HepG2 (cell line): ENCODE results near the gene RGL3. TPM values are rescaled to one million over a fixed set of nuclear protein-coding genes. Genes with fewer than 3 reads are reported as not detected.

Source experiments
- ATAC-seq: fragments of 200-7000 bp; cut with Tn5 transposase; 3 replicates; pipeline ENCODE4 v1.9.1; 2020; ENCODE audit warnings: mild to moderate bottlenecking, moderate library complexity
- BruUV-seq: library from RNA; stranded (reverse); fragments of 400-500 nt; replicated peaks from 2 replicates; lab custom pipeline; 2021; lab: Mats Ljungman, UMichigan
- CTCF ChIA-PET: fragments of 300-600 bp; formaldehyde crosslinking; extraction: SDS; loops from one replicate; lab custom pipeline; 2021; ENCODE audit warnings: low total read pairs, inconsistent platforms, low intra/inter-chr PET ratio; lab: Yijun Ruan, JAX
- POLR2A ChIA-PET: fragments of 350-600 bp; sonication (Branson Sonifier 250); formaldehyde crosslinking; loops from one replicate; lab custom pipeline; 2020; ENCODE audit warnings: antibody characterized with exemption, inconsistent platforms; lab: Yijun Ruan, JAX
- DNase-seq: peaks from one replicate; pipeline ENCODE4 v3.0.0-alpha.2; 2015; ENCODE audit warnings: low spot score
- FAIRE-seq: peaks from 3 replicates; lab custom pipeline; 2011; peaks lifted over from hg19 to GRCh38; lab: Jason Lieb, UNC
- H2AFZ ChIP-seq: one replicate; pipeline ENCODE4 v1.6.1; 2011; ENCODE audit warnings: low read length, inconsistent platforms
- H3K27ac ChIP-seq: fragments of 300-600 bp; 3 replicates; pipeline ENCODE4 v1.8.0; 2011; ENCODE audit warnings: mixed run types, mild to moderate bottlenecking, mixed read lengths, low read length, inconsistent platforms; ENCODE audit not compliant: insufficient read depth; ENCODE audit errors: extremely low read length
- H3K27me3 ChIP-seq, 2 experiments: fragments of 200-600 bp in 1 of 2; 2 replicates in 1 of 2; 3 replicates in 1 of 2; pipeline versions ENCODE4 v1.6.0 to v1.8.0; 2011; ENCODE audit warnings: low read length in 2 of 2, mild to moderate bottlenecking in 2 of 2, moderate library complexity in 2 of 2, inconsistent platforms in 1 of 2; ENCODE audit not compliant: insufficient read depth in 2 of 2, control insufficient read depth in 1 of 2
- H3K36me3 ChIP-seq, 2 experiments: fragments of 200-600 bp in 1 of 2; replicated peaks in 1 of 2; 2 replicates in 1 of 2; 3 replicates in 1 of 2; pipeline versions ENCODE4 v1.5.1 to v1.8.0; 2011; ENCODE audit warnings: low read length in 2 of 2, inconsistent platforms in 1 of 2; ENCODE audit not compliant: insufficient read depth in 2 of 2, control insufficient read depth in 1 of 2
- H3K4me1 ChIP-seq: 2 replicates; pipeline ENCODE4 v1.5.1; 2012; ENCODE audit warnings: low read length, inconsistent platforms; ENCODE audit not compliant: insufficient read depth
- H3K4me2 ChIP-seq: 2 replicates; pipeline ENCODE4 v1.6.0; 2011; ENCODE audit warnings: low read depth, low read length, inconsistent platforms
- H3K4me3 ChIP-seq, 3 experiments: fragments of 200-600 bp in 1 of 3; sonication (generic), shearing (Covaris generic) in 1 of 3; replicated peaks in 1 of 3; 2 replicates each; pipeline ENCODE4 v1.5.1; 2011 to 2016; ENCODE audit warnings: low read length in 3 of 3, inconsistent platforms in 2 of 3, low read depth in 2 of 3, mild to moderate bottlenecking in 2 of 3, control low read depth in 1 of 3, mixed read lengths in 1 of 3; ENCODE audit not compliant: insufficient read depth in 1 of 3
- H3K79me2 ChIP-seq: one replicate; pipeline ENCODE4 v1.6.1; 2011; ENCODE audit warnings: low read length, inconsistent platforms; ENCODE audit not compliant: insufficient read depth
- H3K9ac ChIP-seq: 2 replicates; pipeline ENCODE4 v1.6.0; 2011; ENCODE audit warnings: mild to moderate bottlenecking, low read depth, low read length, inconsistent platforms; ENCODE audit not compliant: insufficient read depth
- H3K9me3 ChIP-seq: 2 replicates; pipeline ENCODE4 v1.5.1; 2012; ENCODE audit warnings: mild to moderate bottlenecking, low read length
- H4K20me1 ChIP-seq: 2 replicates; pipeline ENCODE4 v1.6.0; 2011; ENCODE audit warnings: inconsistent platforms, mild to moderate bottlenecking, low read length, moderate library complexity; ENCODE audit not compliant: insufficient read depth
- BORCS8-MEF2B ChIP-seq: sonication (generic); formaldehyde crosslinking; IDR thresholded peaks from 2 replicates; pipeline ENCODE4 v1.8.0; 2022; ENCODE audit warnings: mild to moderate bottlenecking, missing genetic modification reagents
- CC2D1A ChIP-seq: sonication (generic); formaldehyde crosslinking; IDR thresholded peaks from 2 replicates; pipeline ENCODE4 v1.8.1; 2023; ENCODE audit warnings: mild to moderate bottlenecking, missing genetic modification reagents
- CREB1 ChIP-seq, 2 experiments: fragments of 450-650 bp in 1 of 2; IDR thresholded peaks; 2 replicates each; pipeline ENCODE4 v1.6.1; 2016 to 2017; ENCODE audit warnings: control low read depth in 1 of 2, mild to moderate bottlenecking in 1 of 2, missing compliant biosample characterization in 1 of 2, missing genetic modification characterization in 1 of 2
- MAFG ChIP-seq: sonication (generic); formaldehyde crosslinking; IDR thresholded peaks from 2 replicates; pipeline ENCODE4 v1.5.1; 2020; ENCODE audit warnings: mild to moderate bottlenecking, missing genetic modification reagents
- PHF5A ChIP-seq: IDR thresholded peaks from one replicate; pipeline ENCODE4 v1.6.1; 2018; ENCODE audit warnings: low read depth, missing genetic modification reagents; ENCODE audit not compliant: unreplicated experiment
- RXRA ChIP-seq: sonication (generic); formaldehyde crosslinking; IDR thresholded peaks from 2 replicates; pipeline ENCODE4 v1.5.1; 2020; ENCODE audit warnings: missing genetic modification reagents
- SYNCRIP ChIP-seq: fragments of 200-400 bp; formaldehyde crosslinking; IDR thresholded peaks from 2 replicates; pipeline ENCODE4 v1.6.1; 2018; ENCODE audit warnings: mild to moderate bottlenecking, low read depth, low read length; ENCODE audit not compliant: insufficient read depth
- TCF12 ChIP-seq, 2 experiments: fragments of 450-650 bp in 1 of 2; sonication (generic) in 1 of 2; formaldehyde crosslinking in 1 of 2; IDR thresholded peaks; 2 replicates each; pipeline versions ENCODE4 v1.6.1 to v1.8.0; 2017 to 2022; ENCODE audit warnings: antibody characterized with exemption in 1 of 2, mild to moderate bottlenecking in 1 of 2, missing genetic modification reagents in 1 of 2, moderate library complexity in 1 of 2
- ZFP1 ChIP-seq: IDR thresholded peaks from 2 replicates; pipeline ENCODE4 v1.6.1; 2016
- ZFP62 ChIP-seq: sonication (generic); formaldehyde crosslinking; IDR thresholded peaks from 2 replicates; pipeline ENCODE4 v1.4.0; 2020; ENCODE audit warnings: missing genetic modification reagents
- ZNF251 ChIP-seq: sonication (generic); formaldehyde crosslinking; IDR thresholded peaks from 2 replicates; pipeline ENCODE4 v1.9.0; 2021; ENCODE audit warnings: mild to moderate bottlenecking, missing genetic modification reagents
- ZNF460 ChIP-seq: sonication (generic); formaldehyde crosslinking; IDR thresholded peaks from 2 replicates; pipeline ENCODE4 v1.5.1; 2020; ENCODE audit warnings: missing genetic modification reagents, mild to moderate bottlenecking, borderline replicate concordance
- ZNF710 ChIP-seq: sonication (generic); formaldehyde crosslinking; IDR thresholded peaks from 2 replicates; pipeline ENCODE4 v1.5.0; 2020; ENCODE audit warnings: mild to moderate bottlenecking, missing genetic modification reagents, borderline replicate concordance
- ZNF839 ChIP-seq: sonication (generic); formaldehyde crosslinking; IDR thresholded peaks from 2 replicates; pipeline ENCODE4 v1.4.0; 2020; ENCODE audit warnings: missing genetic modification reagents, mild to moderate bottlenecking, borderline replicate concordance
- ZSCAN21 ChIP-seq: sonication (generic); formaldehyde crosslinking; IDR thresholded peaks from 2 replicates; pipeline ENCODE4 v1.8.0; 2022; ENCODE audit warnings: mild to moderate bottlenecking, missing genetic modification reagents, moderate library complexity, borderline replicate concordance
- WGBS: methylation state at CpG from one replicate; pipeline ENCODE4 v1.1.6; 2017; ENCODE audit warnings: low lambda C conversion rate; 5-methylcytosine and 5-hydroxymethylcytosine counted together
- in situ Hi-C: cut with HindIII; loops from 2 replicates; pipeline ENCODE4 v1.10.0; 2017; ENCODE audit warnings: low pct_unique_long_range_greater_than_20kb; ENCODE audit not compliant: extremely low pct_ligation_motif_present
- intact Hi-C: fragments of 100-400 bp; cut with micrococcal nuclease; formaldehyde crosslinking; loops from one replicate; pipeline ENCODE4 v1.10.0; 2022; ENCODE audit not compliant: unreplicated experiment
- polyA plus RNA-seq, 8 experiments: library from polyadenylated mRNA; depleted of rRNA in 3 of 8; stranded (reverse) in 7 of 8; unstranded in 1 of 8; fragments of >200 nt; fragmentation: Illumina TruSeq in 4 of 8; extraction: Trizol in 4 of 8; gene quantifications; 2 replicates each; pipeline versions ENCODE4 v1.2.1 to v1.2.3, GENCODE V29; 2011 to 2016; ENCODE audit warnings: low read depth in 4 of 8, missing spikeins in 1 of 8, mixed read lengths in 1 of 8; ENCODE audit not compliant: insufficient read depth in 1 of 8
- total RNA-seq, 5 experiments: library from RNA; depleted of rRNA; stranded (reverse); fragments of >200 nt; fragmentation: Illumina TruSeq; extraction: Trizol; gene quantifications; 2 replicates each; pipeline ENCODE4 v1.2.3, GENCODE V29; 2016; ENCODE audit warnings: low read depth in 1 of 5
- TF ChIP-seq, protein P1 (sequence below): sonication (generic); formaldehyde crosslinking; IDR thresholded peaks from 2 replicates; pipeline ENCODE4 v1.9.0; 2022; ENCODE audit warnings: missing genetic modification reagents, mild to moderate bottlenecking, borderline replicate concordance
- TF ChIP-seq, protein P2 (sequence below): sonication (generic); formaldehyde crosslinking; IDR thresholded peaks from 2 replicates; pipeline ENCODE4 v1.5.0; 2020; ENCODE audit warnings: missing genetic modification reagents, mild to moderate bottlenecking, borderline replicate concordance

Gene RGL3
- total and polyA plus RNA-seq, 2 of the 13 experiments (the other 11 are each of a cell fraction or from before 2014, with no cell fraction given) = 4.2 to 7.6 TPM

DNA sequence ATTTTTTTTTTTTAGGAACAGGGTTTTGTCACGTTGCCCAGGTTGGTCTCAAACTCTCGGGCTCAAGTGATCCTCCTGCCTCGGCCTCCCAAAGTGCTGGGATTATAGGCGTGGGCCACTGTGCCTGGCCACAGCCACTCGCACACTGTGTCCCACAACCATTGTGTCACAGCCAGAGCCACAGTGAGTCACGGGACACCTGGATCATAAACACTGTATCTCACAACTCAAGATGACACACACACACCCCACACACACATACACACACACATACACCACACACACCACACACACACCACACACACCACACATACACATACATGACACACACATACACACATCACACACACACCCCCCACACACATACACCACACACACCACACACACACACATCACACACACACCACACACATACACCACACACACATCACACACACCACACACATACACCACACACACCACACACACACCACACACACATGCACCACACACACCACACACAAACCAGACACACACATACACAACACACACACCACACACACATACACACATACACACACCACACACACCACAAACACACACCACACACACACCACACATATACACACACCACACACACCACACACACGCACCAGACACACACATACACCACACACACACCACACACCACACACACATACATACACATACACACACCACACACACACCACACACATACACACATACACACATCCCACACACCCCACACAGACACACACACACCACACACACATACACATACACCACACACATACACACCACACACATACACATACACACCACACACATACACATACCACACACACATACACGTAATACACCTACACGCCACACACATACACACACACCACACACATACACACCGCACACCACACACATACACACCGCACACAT lies 45.5 kb upstream of the RGL3 start (continued):
- TF ChIP-seq PHF5A (CRISPR knock-in tag) = no peak
- TF ChIP-seq ZFP1 (CRISPR knock-in tag) = no peak
- TF ChIP-seq ZNF251 (CRISPR knock-in tag) = no peak
- no peak for TF ChIP-seq RXRA (CRISPR knock-in tag)

DNA sequence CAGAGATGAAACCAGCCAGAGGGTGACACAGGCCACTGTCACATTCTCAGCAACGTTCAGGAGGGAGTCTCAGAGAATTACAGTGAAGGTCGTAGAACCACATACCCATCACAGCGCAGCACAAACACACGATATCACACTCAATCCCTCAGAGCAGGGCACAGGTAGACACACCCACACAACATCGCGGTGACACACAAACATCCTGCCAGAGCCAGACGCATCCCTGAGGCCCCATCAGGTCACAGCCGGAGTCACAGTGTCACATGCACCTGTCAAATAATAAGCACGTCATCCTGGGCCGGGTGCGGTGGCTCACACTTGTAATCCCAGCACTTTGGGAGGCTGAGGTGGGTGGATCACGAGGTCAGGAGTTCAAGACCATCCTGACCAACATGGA lies 44.3 kb upstream of the RGL3 start:
- intact Hi-C loops = no loop called here
- in situ Hi-C loops = no loop called here
- Histone ChIP-seq H3K9ac (no peak overlapping the region), H3K9me3 (no peaks in the 10 kb centered on the region), H3K27me3 (0 out of 5 replicates have a peak, but pooled peaks cover 0 to 3% of the 10 kb centered on the region in 2 experiments), H3K4me2 (no peak overlapping the region), H2AFZ (no peak overlapping the region), H4K20me1 (no peaks in the 10 kb centered on the region), H3K27ac (no peak overlapping the region), H3K36me3 (no peaks in the 10 kb centered on the region), H3K4me1 (no peaks in the 10 kb centered on the region), H3K4me3 (no peak overlapping the region), H3K79me2 (no peaks in the 10 kb centered on the region)
- ChIA-PET POLR2A (no interaction called here), CTCF (no interaction called here)
- FAIRE-seq (no peak), DNase-seq (no peak), ATAC-seq (peak; percentile 48)
- WGBS = 4% methylated on average over 8 of the region's 12 CpGs
- BruUV-seq = no TSS peak
- TF ChIP-seq ZNF460 (CRISPR knock-in tag) = peak; percentile 38; the same call in 1 of the 2 replicates
- TF ChIP-seq TCF12 (IDR thresholded peaks at IDR 0.05) = no peak
- TF ChIP-seq TCF12 (CRISPR knock-in tag; IDR thresholded peaks at IDR 0.05) = no peak
- no peak for TF ChIP-seq MAFG
- TF ChIP-seq ZSCAN21 (CRISPR knock-in tag) = no peak
- no peak for TF ChIP-seq ZNF710
- no peak for TF ChIP-seq BORCS8-MEF2B (CRISPR knock-in tag)
- TF ChIP-seq CREB1 (IDR thresholded peaks at IDR 0.05) = peak; percentile 59
- TF ChIP-seq CREB1 (CRISPR knock-in tag; IDR thresholded peaks at IDR 0.05) = no peak
- TF ChIP-seq, protein P1, sequence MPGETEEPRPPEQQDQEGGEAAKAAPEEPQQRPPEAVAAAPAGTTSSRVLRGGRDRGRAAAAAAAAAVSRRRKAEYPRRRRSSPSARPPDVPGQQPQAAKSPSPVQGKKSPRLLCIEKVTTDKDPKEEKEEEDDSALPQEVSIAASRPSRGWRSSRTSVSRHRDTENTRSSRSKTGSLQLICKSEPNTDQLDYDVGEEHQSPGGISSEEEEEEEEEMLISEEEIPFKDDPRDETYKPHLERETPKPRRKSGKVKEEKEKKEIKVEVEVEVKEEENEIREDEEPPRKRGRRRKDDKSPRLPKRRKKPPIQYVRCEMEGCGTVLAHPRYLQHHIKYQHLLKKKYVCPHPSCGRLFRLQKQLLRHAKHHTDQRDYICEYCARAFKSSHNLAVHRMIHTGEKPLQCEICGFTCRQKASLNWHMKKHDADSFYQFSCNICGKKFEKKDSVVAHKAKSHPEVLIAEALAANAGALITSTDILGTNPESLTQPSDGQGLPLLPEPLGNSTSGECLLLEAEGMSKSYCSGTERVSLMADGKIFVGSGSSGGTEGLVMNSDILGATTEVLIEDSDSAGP (CRISPR knock-in tag) = no peak
- TF ChIP-seq ZNF839 (CRISPR knock-in tag) = no peak
- TF ChIP-seq SYNCRIP = no peak
- TF ChIP-seq CC2D1A (CRISPR knock-in tag) = no peak
- TF ChIP-seq, protein P2, sequence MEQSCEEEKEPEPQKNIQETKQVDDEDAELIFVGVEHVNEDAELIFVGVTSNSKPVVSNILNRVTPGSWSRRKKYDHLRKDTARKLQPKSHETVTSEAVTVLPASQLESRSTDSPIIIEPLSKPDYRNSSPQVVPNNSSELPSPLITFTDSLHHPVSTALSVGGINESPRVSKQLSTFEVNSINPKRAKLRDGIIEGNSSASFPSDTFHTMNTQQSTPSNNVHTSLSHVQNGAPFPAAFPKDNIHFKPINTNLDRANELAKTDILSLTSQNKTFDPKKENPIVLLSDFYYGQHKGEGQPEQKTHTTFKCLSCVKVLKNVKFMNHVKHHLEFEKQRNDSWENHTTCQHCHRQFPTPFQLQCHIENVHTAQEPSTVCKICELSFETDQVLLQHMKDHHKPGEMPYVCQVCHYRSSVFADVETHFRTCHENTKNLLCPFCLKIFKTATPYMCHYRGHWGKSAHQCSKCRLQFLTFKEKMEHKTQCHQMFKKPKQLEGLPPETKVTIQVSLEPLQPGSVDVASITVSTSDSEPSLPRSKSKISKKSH (CRISPR knock-in tag) = no peak
- TF ChIP-seq ZFP62 (CRISPR knock-in tag) = no peak
